Memory B cell (primary cell): ENCODE data around the gene KIAA1614.

Source experiments
- ATAC-seq: fragments of 150-1000 bp; cut with Tn5 transposase; 2 replicates; pipeline ENCODE4 v1.10.0; 2021; ENCODE audit warnings: low read depth, mild to moderate bottlenecking, moderate library complexity
- DNase-seq, 2 donors: peaks; one replicate each; pipeline ENCODE4 v3.0.0; 2022; ENCODE audit warnings: low spot score in 2 of 2
- H3K27ac Mint-ChIP-seq: one replicate; pipeline ENCODE4 v1.8.0; 2022; ENCODE audit warnings: mild to moderate bottlenecking, moderate library complexity, mixed read lengths
- H3K27me3 Mint-ChIP-seq: one replicate; pipeline ENCODE4 v1.8.0; 2022; ENCODE audit warnings: mixed read lengths
- H3K36me3 Mint-ChIP-seq: one replicate; pipeline ENCODE4 v1.8.0; 2022; ENCODE audit warnings: mild to moderate bottlenecking, mixed read lengths
- H3K4me1 Mint-ChIP-seq: one replicate; pipeline ENCODE4 v1.8.0; 2022; ENCODE audit warnings: mixed read lengths
- H3K4me3 Mint-ChIP-seq: one replicate; pipeline ENCODE4 v1.8.0; 2022; ENCODE audit warnings: mild to moderate bottlenecking, moderate library complexity, mixed read lengths
- H3K9me3 Mint-ChIP-seq: one replicate; pipeline ENCODE4 v1.8.0; 2022; ENCODE audit warnings: mixed read lengths

Gene KIAA1614

DNA sequence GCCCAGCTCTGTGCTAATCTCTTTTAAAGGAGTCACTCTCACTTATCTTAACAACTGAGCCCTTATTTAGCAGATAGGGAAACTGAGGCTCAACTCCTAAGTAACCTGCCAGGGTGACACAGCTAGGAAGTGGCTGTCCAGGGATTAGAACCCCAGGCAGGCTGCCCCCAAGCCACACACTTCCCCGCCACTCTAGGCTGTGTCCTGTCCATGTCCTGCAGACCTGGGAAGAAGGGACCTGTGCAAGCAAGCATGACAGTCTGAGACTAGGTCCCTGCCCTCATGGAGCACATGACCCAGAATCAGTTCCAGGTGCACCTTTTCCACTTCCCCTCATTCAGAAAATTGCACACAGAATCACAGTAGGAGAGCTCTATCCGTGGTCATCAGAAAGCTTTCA, 12.2 kb downstream of the KIAA1614 start:
- no peak overlapping the region for H3K4me3 Mint-ChIP-seq
- DNase-seq (no peak), ATAC-seq (no peak)
- H3K27me3 Mint-ChIP-seq: peaks cover 7% of the 10 kb centered on the region
- H3K4me1 Mint-ChIP-seq: peaks cover 6% of the 10 kb centered on the region
- no peaks in the 10 kb centered on the region for H3K36me3 Mint-ChIP-seq
- no peak overlapping the region for H3K27ac Mint-ChIP-seq
- H3K9me3 Mint-ChIP-seq: no peaks in the 10 kb centered on the region

DNA sequence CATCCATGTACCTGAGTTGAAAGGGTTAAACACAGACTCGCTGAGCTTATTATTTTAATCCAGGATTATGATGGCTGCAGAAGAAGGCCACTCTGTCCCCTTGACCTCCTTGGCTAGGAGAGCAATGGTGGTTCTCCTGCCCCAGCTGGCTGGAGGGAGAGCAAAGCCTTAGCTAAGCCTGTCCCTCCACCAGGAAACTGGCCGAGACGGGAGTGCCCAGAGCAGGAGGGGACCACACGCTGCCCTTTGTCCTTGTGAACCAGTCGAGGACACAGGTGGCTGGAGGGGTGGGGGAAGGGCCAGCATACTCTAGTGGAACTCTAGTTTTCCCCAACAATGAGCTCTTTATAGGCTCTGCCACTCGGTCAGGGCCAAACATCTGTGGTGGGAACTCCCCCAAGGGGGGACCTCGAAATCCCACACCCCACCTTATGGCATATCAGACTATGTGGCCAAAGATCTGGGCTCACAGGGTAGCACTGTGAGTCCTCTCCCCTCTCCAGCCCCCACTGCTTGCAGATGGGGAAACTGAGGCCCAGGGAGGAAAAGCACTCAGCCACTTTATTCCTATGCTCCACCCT, 12.9 kb downstream of the KIAA1614 start:
- DNase-seq (no peak), ATAC-seq (no peak)
- no peak overlapping the region for H3K4me3 Mint-ChIP-seq
- no peaks in the 10 kb centered on the region for H3K36me3 Mint-ChIP-seq
- no peaks in the 10 kb centered on the region for H3K9me3 Mint-ChIP-seq
- peaks cover 6% of the 10 kb centered on the region for H3K4me1 Mint-ChIP-seq
- peaks cover 7% of the 10 kb centered on the region for H3K27me3 Mint-ChIP-seq
- H3K27ac Mint-ChIP-seq: no peak overlapping the region

DNA sequence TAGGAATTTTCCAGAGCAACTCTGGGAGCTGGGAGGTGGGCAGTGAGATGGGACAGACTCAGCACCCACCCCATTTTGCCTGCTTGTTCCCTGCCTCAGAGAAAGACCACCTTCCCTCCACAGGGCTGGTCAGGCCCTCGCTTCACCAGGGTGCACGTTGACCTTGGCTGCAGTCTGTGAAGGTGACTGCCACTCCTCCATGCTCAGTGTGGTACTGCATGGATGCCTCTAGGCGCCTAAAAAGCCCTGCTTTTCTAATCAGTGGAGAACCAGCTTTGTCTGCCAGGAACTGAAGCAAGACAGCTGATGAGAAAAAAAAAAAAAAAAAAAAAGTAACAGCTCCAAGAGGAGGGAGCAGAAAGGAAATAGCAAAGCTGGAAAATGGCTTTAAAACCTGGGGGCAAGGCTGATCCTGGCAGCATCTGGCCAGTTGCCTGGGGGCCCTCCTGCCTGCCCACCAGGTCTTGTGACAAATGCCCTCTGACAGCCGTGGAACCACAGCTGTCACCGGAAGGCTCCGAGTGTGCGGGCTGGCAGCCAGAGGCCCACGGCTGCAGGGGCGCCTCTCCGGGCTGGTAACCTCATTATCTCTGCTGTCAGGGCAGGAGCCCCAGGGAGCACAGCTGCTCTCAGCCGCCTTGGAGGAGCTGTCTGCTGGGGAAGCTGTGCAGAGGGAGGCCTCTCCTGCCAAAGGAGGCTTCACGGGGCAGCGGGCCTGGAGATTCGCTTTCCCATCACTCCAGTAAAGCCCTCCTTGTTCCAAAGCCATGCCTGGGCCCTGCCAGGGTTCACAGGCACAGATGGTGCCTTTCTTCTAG, 13.7 kb downstream of the KIAA1614 start:
- Mint-ChIP-seq H3K27me3 (peaks cover 7% of the 10 kb centered on the region), H3K36me3 (no peaks in the 10 kb centered on the region), H3K4me3 (no peak overlapping the region), H3K9me3 (no peaks in the 10 kb centered on the region), H3K4me1 (peaks cover 6% of the 10 kb centered on the region), H3K27ac (no peak overlapping the region)
- DNase-seq (no peak), ATAC-seq (peak; percentile 48)

DNA sequence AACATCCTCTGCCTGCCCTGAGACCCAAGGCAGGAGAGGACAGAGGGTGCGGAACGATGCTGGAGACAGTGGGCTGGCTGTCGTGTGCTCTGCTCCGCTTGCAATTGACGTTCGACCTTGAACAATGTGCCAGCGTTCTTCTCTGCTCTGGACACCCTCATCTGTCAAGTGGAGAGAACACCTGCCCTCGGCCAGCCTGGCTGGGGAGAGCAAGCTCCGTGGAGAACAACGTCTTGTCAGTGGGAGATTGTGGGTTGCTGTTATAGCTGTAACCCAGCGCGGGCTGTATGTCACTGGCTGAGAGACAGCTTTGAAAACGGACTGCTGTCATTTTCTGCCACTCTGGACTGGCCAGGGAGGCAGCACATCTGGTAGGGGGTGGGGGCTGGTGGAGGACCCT, 14.7 kb downstream of the KIAA1614 start:
- Mint-ChIP-seq H3K27ac (no peak overlapping the region), H3K4me3 (no peak overlapping the region), H3K4me1 (peaks cover 6% of the 10 kb centered on the region), H3K27me3 (peaks cover 5% of the 10 kb centered on the region), H3K9me3 (no peaks in the 10 kb centered on the region), H3K36me3 (no peaks in the 10 kb centered on the region)
- DNase-seq (no peak), ATAC-seq (no peak)

DNA sequence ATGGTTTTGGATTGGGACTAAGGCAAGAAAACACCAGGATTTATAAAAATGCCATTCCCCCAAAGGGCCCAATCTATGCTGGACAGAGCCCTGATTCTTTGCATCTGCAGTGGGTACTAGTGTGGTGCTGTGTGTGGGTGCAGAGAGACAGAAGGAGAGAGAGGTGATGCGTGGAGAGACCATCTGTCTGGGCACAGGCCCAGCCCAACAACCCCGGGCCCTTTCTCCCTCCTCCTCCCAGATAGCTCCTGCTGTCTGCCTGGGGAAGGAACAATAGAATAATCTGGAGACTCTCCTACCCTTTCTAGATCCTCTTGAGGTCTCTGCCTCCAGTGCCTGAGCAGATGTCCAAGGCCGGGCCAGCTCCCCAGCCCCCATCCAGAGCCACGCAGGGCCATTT, 15.1 kb downstream of the KIAA1614 start:
- Mint-ChIP-seq H3K27me3 (peaks cover 5% of the 10 kb centered on the region), H3K27ac (no peak overlapping the region), H3K4me1 (peaks cover 6% of the 10 kb centered on the region), H3K9me3 (no peaks in the 10 kb centered on the region), H3K36me3 (no peaks in the 10 kb centered on the region), H3K4me3 (no peak overlapping the region)
- no peak for ATAC-seq
- no peak for DNase-seq

DNA sequence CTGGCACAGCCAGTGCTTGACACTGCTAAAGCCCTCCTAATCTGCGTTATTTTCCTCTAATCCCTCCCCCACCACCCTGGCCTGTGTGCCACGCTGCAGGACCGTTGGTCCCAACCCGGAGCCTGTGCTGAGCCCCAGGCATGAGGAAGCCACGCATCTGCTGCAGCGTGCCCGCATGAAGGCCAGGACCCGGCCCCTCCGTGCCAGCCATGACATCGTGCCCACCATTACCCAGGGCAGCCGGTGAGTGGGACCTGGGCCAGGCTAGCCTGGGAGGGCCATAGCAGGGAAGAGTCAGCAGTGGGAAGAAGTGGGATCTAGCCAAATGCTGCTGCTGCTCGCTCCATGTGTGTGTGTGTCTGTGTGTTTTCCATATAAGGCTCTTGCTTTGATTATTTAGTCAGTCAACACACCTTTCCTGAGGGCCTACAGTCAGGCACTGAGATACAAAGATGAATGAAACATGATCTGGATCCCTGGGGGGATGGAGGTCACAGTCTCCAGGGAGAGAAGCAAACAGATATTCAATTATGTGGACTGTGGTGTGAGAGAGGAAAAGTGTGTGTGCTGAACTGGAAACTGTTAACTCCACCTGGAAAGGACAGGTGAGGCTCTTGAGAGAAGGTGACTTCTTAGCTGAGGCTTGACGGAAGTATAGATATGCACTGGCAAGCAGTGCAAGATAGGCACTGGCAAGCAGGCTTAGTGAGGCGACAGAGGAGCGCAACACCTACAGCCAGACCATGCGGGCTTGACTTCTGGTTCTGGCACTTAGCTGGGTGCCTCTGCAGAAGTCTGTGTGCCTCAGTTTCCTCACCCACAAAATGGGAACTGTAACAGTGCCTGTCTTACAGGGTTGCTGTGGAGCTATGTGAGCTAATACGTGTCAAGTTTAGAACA, 15.9 kb downstream of the KIAA1614 start:
- ATAC-seq (no peak), DNase-seq (no peak)
- H3K4me1 Mint-ChIP-seq: peaks cover 6% of the 10 kb centered on the region
- no peaks in the 10 kb centered on the region for H3K36me3 Mint-ChIP-seq
- H3K27me3 Mint-ChIP-seq: peaks cover 7% of the 10 kb centered on the region
- H3K9me3 Mint-ChIP-seq: no peaks in the 10 kb centered on the region
- no peak overlapping the region for H3K27ac Mint-ChIP-seq
- no peak overlapping the region for H3K4me3 Mint-ChIP-seq

DNA sequence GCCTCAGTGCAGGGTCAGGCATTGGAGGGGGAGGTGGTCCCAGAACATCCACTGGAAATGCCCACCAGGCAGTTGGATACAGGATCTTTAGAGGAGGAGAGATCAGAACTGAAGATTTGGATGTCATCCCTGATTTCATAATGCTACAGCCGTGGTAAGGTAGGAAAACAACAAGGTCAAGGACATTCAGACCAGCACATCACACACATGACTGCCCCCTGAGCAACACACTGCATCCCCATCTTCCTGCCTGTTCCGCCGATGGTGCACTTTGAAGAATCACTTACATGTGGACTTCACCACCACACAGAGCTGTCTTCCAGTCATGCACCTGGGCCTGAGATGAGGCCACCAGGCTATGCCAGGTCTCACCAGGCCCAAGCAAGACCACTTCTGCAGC, 16.7 kb downstream of the KIAA1614 start:
- DNase-seq (no peak), ATAC-seq (no peak)
- H3K9me3 Mint-ChIP-seq: no peaks in the 10 kb centered on the region
- H3K27ac Mint-ChIP-seq: no peak overlapping the region
- H3K4me1 Mint-ChIP-seq: peaks cover 6% of the 10 kb centered on the region
- no peak overlapping the region for H3K4me3 Mint-ChIP-seq
- H3K27me3 Mint-ChIP-seq: peaks cover 7% of the 10 kb centered on the region
- H3K36me3 Mint-ChIP-seq: no peaks in the 10 kb centered on the region

DNA sequence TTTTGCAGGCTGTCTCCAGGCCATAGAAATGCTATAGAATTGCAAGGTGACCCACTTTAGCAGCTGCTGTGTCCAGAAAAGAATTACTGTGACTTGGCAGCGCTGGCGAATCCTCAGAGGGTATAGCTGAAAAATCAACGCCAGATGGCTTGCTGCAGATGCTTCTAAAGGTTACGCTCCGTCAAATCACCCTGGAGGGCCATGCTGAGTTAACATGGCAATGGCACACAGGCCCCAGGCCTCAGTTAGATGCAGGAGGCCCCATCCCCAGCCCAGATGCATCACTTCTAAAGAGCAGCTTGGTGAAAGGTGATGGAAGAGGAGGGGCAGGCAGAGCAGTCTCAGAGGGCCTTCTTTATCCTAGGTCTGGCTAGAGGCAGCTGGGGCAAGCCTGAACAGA, 18.0 kb downstream of the KIAA1614 start:
- Mint-ChIP-seq H3K27ac (no peak overlapping the region), H3K36me3 (no peaks in the 10 kb centered on the region)
- DNase-seq: no peak

DNA sequence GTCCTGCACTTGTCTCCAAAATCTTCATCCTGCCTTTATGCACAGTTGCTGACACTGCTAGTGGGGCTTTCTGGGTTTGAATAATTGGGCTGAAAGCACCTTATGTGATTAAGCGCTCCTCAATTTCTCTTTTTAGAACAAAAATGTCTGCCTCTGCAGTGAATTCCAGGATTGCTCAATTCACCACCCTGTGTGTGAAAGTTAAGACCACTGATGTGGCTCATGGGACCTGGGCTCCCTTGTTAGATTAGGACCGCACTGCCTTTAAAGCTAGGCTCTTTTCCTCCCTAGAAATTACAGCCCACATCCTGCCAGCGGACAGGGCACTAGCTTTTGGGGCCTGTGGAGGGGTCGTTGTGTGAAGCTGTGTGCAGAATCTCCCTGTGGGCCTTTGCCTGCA, 18.8 kb downstream of the KIAA1614 start:
- H3K36me3 Mint-ChIP-seq: no peaks in the 10 kb centered on the region
- no peaks in the 10 kb centered on the region for H3K9me3 Mint-ChIP-seq
- peaks cover 6% of the 10 kb centered on the region for H3K27me3 Mint-ChIP-seq
- H3K27ac Mint-ChIP-seq: no peak overlapping the region
- DNase-seq: no peak
- no peak overlapping the region for H3K4me3 Mint-ChIP-seq
- ATAC-seq: no peak
- H3K4me1 Mint-ChIP-seq: peaks cover 7% of the 10 kb centered on the region

More for the DNA sequence above, 18.0 kb downstream of the KIAA1614 start:
- H3K9me3 Mint-ChIP-seq: no peaks in the 10 kb centered on the region
- peaks cover 6% of the 10 kb centered on the region for H3K27me3 Mint-ChIP-seq
- no peak for ATAC-seq
- no peak overlapping the region for H3K4me3 Mint-ChIP-seq
- peaks cover 7% of the 10 kb centered on the region for H3K4me1 Mint-ChIP-seq

DNA sequence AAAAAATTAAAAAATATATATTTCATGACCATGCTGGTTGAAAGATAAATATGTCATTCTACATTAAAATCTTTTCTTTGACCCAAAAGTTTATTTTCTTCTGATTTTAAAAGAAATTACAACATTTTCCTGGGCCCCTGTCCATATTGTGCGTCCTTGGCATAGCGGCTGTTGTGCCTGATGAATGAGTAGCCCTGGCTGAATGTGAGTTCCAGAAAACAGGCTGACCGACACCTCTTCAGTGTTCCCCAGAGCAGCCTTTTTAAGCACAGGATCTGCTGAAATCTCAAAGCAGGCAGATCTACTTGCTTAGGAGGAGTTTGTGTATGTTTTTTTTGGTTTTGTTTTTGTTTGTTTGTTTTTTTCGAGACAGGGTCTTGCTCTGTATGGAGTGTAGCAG, 19.7 kb downstream of the KIAA1614 start:
- DNase-seq: no peak
- H3K27me3 Mint-ChIP-seq: peaks cover 6% of the 10 kb centered on the region
- no peaks in the 10 kb centered on the region for H3K36me3 Mint-ChIP-seq
- ATAC-seq: no peak
- peaks cover 7% of the 10 kb centered on the region for H3K4me1 Mint-ChIP-seq
- no peak overlapping the region for H3K27ac Mint-ChIP-seq
- no peaks in the 10 kb centered on the region for H3K9me3 Mint-ChIP-seq
- H3K4me3 Mint-ChIP-seq: no peak overlapping the region

DNA sequence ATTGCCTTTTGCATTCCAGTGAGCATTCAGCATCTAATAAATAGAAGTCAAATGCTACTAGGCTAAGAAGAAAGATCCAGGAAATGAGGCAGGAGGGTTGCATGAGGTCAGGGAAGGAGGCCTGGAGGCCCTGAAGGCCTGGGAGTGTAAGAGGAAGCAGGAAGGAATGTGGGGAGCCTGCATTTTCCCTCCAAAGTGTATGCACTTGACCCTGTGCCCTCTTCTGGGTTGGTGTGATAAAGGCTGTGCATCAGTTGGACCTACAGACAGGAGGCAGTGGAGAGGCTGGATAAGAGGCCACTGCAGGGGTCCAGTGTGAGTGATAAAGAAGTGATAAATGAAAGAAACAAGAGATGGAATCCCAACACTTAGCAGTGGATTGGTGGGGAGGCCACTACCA, 20.4 kb downstream of the KIAA1614 start:
- H3K4me1 Mint-ChIP-seq: peaks cover 7% of the 10 kb centered on the region
- ATAC-seq: no peak
- no peaks in the 10 kb centered on the region for H3K9me3 Mint-ChIP-seq
- no peaks in the 10 kb centered on the region for H3K36me3 Mint-ChIP-seq
- H3K4me3 Mint-ChIP-seq: no peak overlapping the region
- H3K27ac Mint-ChIP-seq: no peak overlapping the region
- H3K27me3 Mint-ChIP-seq: peaks cover 6% of the 10 kb centered on the region
- DNase-seq: no peak

DNA sequence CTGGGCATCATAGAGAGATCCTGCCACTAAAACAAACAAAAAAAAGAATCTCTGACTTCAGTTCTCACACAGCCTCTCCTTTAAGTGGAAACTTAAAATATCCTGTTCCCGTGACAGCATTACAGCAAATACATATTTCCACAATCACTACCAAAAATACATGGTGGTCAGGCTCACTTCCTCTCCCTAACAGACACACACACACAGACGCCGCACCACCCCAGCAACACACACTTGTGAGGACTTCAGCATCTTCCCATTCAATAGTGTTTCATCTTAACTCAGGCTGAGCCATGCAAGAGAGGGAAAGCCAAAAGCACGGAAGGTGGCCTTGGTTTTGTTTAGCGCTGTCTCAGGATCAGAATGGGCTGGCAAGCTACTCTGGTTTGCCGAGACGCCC, 21.9 kb downstream of the KIAA1614 start:
- Mint-ChIP-seq H3K27me3 (peaks cover 8% of the 10 kb centered on the region), H3K4me3 (peak overlapping the region; percentile 2), H3K27ac (no peak overlapping the region), H3K9me3 (no peaks in the 10 kb centered on the region), H3K36me3 (no peaks in the 10 kb centered on the region), H3K4me1 (peaks cover 10% of the 10 kb centered on the region)
- DNase-seq (no peak), ATAC-seq (peak; percentile 24)

DNA sequence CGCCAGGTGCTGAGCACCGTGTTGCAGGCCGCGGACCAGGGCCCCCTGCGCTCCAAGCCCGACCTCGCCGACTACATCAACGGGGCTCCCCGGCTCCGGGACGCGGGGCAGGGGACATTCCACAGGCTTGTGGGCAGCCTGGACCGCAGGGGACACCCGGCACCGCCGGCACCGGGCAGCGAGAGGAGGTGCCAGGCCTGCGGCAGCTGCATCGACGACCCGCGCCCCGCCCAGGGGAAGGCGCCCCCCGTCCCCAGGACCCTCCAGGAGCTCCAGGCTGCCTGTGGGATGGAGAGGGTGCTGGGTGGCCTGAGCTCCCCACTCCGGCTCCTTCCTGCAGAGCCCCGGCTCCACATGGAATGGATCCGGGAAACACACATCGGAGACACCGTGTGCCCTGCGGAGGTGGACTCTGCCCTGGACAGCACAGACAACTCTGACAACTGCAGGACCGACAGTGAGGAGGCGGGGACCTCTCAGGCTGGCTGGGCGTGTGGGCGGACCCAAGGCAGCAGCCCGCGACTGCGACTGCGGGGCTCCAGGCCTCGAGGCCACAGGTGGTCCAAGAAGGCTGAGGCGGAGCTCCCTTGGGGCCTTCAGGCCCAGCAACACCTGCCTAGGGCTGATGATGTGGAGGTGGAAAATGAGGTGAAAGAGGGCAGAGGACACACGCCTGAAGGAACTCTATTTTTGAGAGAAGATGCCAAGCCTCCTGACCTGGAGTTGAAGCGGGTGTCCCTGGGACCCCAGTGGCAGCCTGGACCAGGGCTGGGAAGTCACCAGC, 22.8 kb downstream of the KIAA1614 start:
- no peaks in the 10 kb centered on the region for H3K36me3 Mint-ChIP-seq
- DNase-seq: no peak
- peaks cover 14% of the 10 kb centered on the region for H3K4me1 Mint-ChIP-seq
- H3K4me3 Mint-ChIP-seq: no peak overlapping the region
- H3K27ac Mint-ChIP-seq: no peak overlapping the region
- no peaks in the 10 kb centered on the region for H3K9me3 Mint-ChIP-seq
- peak; percentile 41 for ATAC-seq
- H3K27me3 Mint-ChIP-seq: peaks cover 10% of the 10 kb centered on the region
